ENCODE measurements around the gene GRM5. TPM values are rescaled to one million over a fixed set of nuclear protein-coding genes. Genes with fewer than 3 reads are reported as not detected.

Gene GRM5
- total and polyA plus RNA-seq, 2 experiments from 2014 or later = not detected

DNA sequence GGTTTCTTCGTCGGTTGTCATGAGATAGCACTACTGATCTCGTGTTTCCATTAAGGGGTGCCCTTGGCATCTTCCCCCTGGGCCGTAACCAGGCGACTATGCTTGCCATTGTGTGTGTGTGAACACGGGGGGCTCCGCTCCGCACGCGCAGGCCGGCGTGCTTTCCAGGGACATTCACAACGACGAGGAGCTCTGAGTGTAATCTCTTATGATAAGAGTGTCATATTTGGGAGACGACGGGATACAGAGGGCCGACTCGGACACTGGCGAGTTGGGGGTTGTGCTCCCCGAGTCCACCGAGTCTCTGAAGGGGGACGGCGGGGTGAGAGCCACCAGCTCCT lies 557.4 kb downstream of the GRM5 start:
- Histone ChIP-seq H3K79me2 (ENCODE audit: insufficient read depth) (no peaks in the 10 kb centered on the region), H2AFZ (peak overlapping the region; percentile 77), H3K27ac (no peak overlapping the region), H4K20me1 (ENCODE audit: insufficient read depth) (no peaks in the 10 kb centered on the region), H3K9me2 (ENCODE audit: insufficient read depth) (no peaks in the 10 kb centered on the region), H3F3A (ENCODE audit: insufficient read depth) (no peaks in the 10 kb centered on the region), H3K4me3 (no peak overlapping the region; the same call in 1 of the 2 replicates), H3K36me3 (ENCODE audit: low read depth) (no peaks in the 10 kb centered on the region), H3K4me2 (ENCODE audit: unreplicated experiment) (no peak overlapping the region), H3K27me3 (replicated peaks; ENCODE audit: insufficient read depth) (peaks cover 6% of the 10 kb centered on the region; the same call in 1 of the 2 replicates), H3K9me3 (ENCODE audit: low read depth) (no peaks in the 10 kb centered on the region), H3K9ac (no peak overlapping the region), H3K4me1 (ENCODE audit: insufficient read depth) (no peaks in the 10 kb centered on the region)
- WGBS, 2 experiments (ENCODE audit: low coverage in 1 of 2, low lambda C conversion rate in 2 of 2, missing lambda C conversion rate in 2 of 2) = 77% methylated on average over 23 of the region's 23 CpGs
- in situ Hi-C loops (cut with MboI) = no loop called here
- DNase-seq = no peak
- TF ChIP-seq EZH2phosphoT487 (IDR thresholded peaks at IDR 0.05; ENCODE audit: insufficient read depth, low read depth) = no peak
- TF ChIP-seq EZH2 (IDR thresholded peaks at IDR 0.05; ENCODE audit: insufficient read depth, poor library complexity, severe bottlenecking) = no peak

GRCh38 chr11:88507771-88508417 lies 557.9 kb downstream of the GRM5 start:
- H3K27ac ChIP-seq = no peak overlapping the region
- 98 to 99% methylated on average over 11 of the region's 11 CpGs for WGBS, 2 experiments (ENCODE audit: low coverage in 1 of 2, low lambda C conversion rate in 2 of 2, missing lambda C conversion rate in 2 of 2)
- in situ Hi-C loops (cut with MboI) = no loop called here
- H4K20me1 ChIP-seq (ENCODE audit: insufficient read depth) = no peaks in the 10 kb centered on the region
- H3K9me2 ChIP-seq (ENCODE audit: insufficient read depth) = no peaks in the 10 kb centered on the region
- no peak overlapping the region for H3K4me2 ChIP-seq (ENCODE audit: unreplicated experiment)
- H3K79me2 ChIP-seq (ENCODE audit: insufficient read depth) = no peaks in the 10 kb centered on the region
- no peak overlapping the region for H3K4me3 ChIP-seq
- H3F3A ChIP-seq (ENCODE audit: insufficient read depth) = no peaks in the 10 kb centered on the region
- H3K9me3 ChIP-seq (ENCODE audit: low read depth) = no peaks in the 10 kb centered on the region
- H3K36me3 ChIP-seq (ENCODE audit: low read depth) = no peaks in the 10 kb centered on the region
- no peak for TF ChIP-seq EZH2 (IDR thresholded peaks at IDR 0.05; ENCODE audit: insufficient read depth, poor library complexity, severe bottlenecking)
- no peak for TF ChIP-seq EZH2phosphoT487 (IDR thresholded peaks at IDR 0.05; ENCODE audit: insufficient read depth, low read depth)
- H3K9ac ChIP-seq = no peak overlapping the region
- no peak overlapping the region for H2AFZ ChIP-seq
- no peaks in the 10 kb centered on the region for H3K4me1 ChIP-seq (ENCODE audit: insufficient read depth)
- peaks cover 6% of the 10 kb centered on the region; the same call in 1 of the 2 replicates for H3K27me3 ChIP-seq (replicated peaks; ENCODE audit: insufficient read depth)
- no peak for DNase-seq

DNA sequence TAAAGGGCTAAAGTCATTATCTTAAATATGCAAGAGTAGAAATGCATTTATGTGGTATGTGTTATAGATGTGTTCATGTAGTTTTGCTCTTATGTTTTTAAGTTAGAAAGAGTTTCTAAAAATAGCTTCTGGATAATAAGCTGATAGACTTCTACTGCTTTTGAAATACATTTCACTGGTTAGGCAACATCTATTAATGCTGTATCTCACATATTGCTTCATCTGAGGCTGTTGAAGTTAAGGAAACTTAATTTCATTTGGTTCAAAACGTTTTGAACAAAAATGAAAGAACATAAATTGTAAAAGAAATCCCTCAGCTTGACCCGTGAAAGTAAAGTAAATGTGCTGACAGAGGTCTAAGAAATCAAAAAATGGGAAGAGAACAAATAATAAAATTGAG lies 564.2 kb downstream of the GRM5 start:
- Histone ChIP-seq H3K9me3 (ENCODE audit: low read depth) (no peaks in the 10 kb centered on the region), H3K4me2 (ENCODE audit: unreplicated experiment) (no peak overlapping the region), H3K4me1 (ENCODE audit: insufficient read depth) (no peaks in the 10 kb centered on the region), H3K79me2 (ENCODE audit: insufficient read depth) (no peaks in the 10 kb centered on the region), H3K9ac (no peak overlapping the region), H3K36me3 (ENCODE audit: low read depth) (no peaks in the 10 kb centered on the region), H3K4me3 (no peak overlapping the region), H3K9me2 (ENCODE audit: insufficient read depth) (no peaks in the 10 kb centered on the region), H3K27me3 (replicated peaks; ENCODE audit: insufficient read depth) (no peaks in the 10 kb centered on the region), H2AFZ (no peak overlapping the region), H3F3A (ENCODE audit: insufficient read depth) (no peaks in the 10 kb centered on the region), H4K20me1 (ENCODE audit: insufficient read depth) (no peaks in the 10 kb centered on the region), H3K27ac (no peak overlapping the region)
- in situ Hi-C loops (cut with MboI) = no loop called here
- 33 to 40% methylated on average over 2 of the region's 2 CpGs for WGBS, 2 experiments (ENCODE audit: low coverage in 1 of 2, low lambda C conversion rate in 2 of 2, missing lambda C conversion rate in 2 of 2)
- TF ChIP-seq EZH2 (IDR thresholded peaks at IDR 0.05; ENCODE audit: insufficient read depth, poor library complexity, severe bottlenecking) (no peak), EZH2phosphoT487 (IDR thresholded peaks at IDR 0.05; ENCODE audit: insufficient read depth, low read depth) (no peak)
- no peak for DNase-seq

DNA sequence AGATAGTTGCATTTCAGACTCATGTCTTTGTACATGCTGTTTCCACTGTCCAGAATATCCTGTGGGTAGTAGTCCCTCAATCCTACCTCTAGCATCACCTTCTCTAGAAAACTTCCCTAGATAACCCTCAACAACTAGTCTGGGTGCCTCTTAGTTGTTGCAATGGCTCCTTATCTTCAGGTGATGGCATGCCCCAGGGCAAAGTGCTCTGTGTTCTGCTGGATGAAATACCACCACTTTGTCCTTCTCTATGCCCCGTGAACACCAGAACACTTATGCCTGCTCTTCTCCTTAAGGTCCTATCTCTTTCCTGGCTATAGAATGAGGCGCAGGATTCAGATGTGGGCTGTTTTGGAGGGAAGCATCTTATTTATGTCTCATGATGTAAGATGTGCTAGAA lies 569.9 kb downstream of the GRM5 start:
- H3K79me2 ChIP-seq (ENCODE audit: insufficient read depth) = no peaks in the 10 kb centered on the region
- H2AFZ ChIP-seq = no peak overlapping the region
- H3K4me3 ChIP-seq = no peak overlapping the region
- H3K4me2 ChIP-seq (ENCODE audit: unreplicated experiment) = no peak overlapping the region
- H4K20me1 ChIP-seq (ENCODE audit: insufficient read depth) = no peaks in the 10 kb centered on the region
- H3K9me2 ChIP-seq (ENCODE audit: insufficient read depth) = no peaks in the 10 kb centered on the region
- H3K36me3 ChIP-seq (ENCODE audit: low read depth) = no peaks in the 10 kb centered on the region
- TF ChIP-seq EZH2 (IDR thresholded peaks at IDR 0.05; ENCODE audit: insufficient read depth, poor library complexity, severe bottlenecking) (no peak), EZH2phosphoT487 (IDR thresholded peaks at IDR 0.05; ENCODE audit: insufficient read depth, low read depth) (no peak)
- no peaks in the 10 kb centered on the region for H3K27me3 ChIP-seq (replicated peaks; ENCODE audit: insufficient read depth)
- in situ Hi-C loops (cut with MboI) = no loop called here
- DNase-seq = no peak
- no peaks in the 10 kb centered on the region for H3K9me3 ChIP-seq (ENCODE audit: low read depth)
- no peaks in the 10 kb centered on the region for H3K4me1 ChIP-seq (ENCODE audit: insufficient read depth)
- no peaks in the 10 kb centered on the region for H3F3A ChIP-seq (ENCODE audit: insufficient read depth)
- no peak overlapping the region for H3K9ac ChIP-seq
- WGBS, 2 experiments (ENCODE audit: low coverage in 1 of 2, low lambda C conversion rate in 2 of 2, missing lambda C conversion rate in 2 of 2) = 85 to 94% methylated on average over 2 of the region's 2 CpGs
- no peak overlapping the region for H3K27ac ChIP-seq

All from GM23248 (cell line).